ENCODE data around the gene EBNA1BP2. TPM values are rescaled to one million over a fixed set of nuclear protein-coding genes. Genes with fewer than 3 reads are reported as not detected.
A peak's percentile ranks its signal among the peaks of the same experiment; 100 is the strongest.
"Not testable (repeated sequence)": the region's sequence is repeated elsewhere in the genome, so short reads cannot be mapped to it uniquely, and the experiment has no call there.

Gene EBNA1BP2
- total RNA-seq = 48.7 TPM

GRCh38 chr1:43171876-43172526 lies at the start of gene EBNA1BP2, which contains the start of gene CFAP57:
Gene EBNA1BP2, minus strand, starts transcription at chr1:43172290. Its CDS starts 172 bp downstream, at chr1:43172118.
Gene CFAP57, plus strand, starts transcription at chr1:43172330. Its CDS starts 424 bp downstream, at chr1:43172754.
- peak; percentile 90 for ATAC-seq

- no peak for ATAC-seq
These were observed 49.7 kb upstream of the EBNA1BP2 start for GRCh38 chr1:43221797-43222196.

- no peak for ATAC-seq
These were observed 49.1 kb upstream of the EBNA1BP2 start for GRCh38 chr1:43220905-43221778.

GRCh38 chr1:43217747-43218146 lies 45.7 kb upstream of the EBNA1BP2 start:
- ATAC-seq = no peak

- ATAC-seq = no peak
These were observed 42.7 kb upstream of the EBNA1BP2 start for GRCh38 chr1:43214501-43215444.

GRCh38 chr1:43208277-43208676 lies 36.2 kb upstream of the EBNA1BP2 start:
- ATAC-seq = not testable (repeated sequence)

GRCh38 chr1:43207229-43207853 lies 35.3 kb upstream of the EBNA1BP2 start:
- ATAC-seq = peak; percentile 31

GRCh38 chr1:43206600-43207228 lies 34.6 kb upstream of the EBNA1BP2 start:
- ATAC-seq = peak; percentile 66

GRCh38 chr1:43205671-43206070 lies 33.6 kb upstream of the EBNA1BP2 start:
- no peak for ATAC-seq

GRCh38 chr1:43204394-43204793 lies 32.3 kb upstream of the EBNA1BP2 start:
- ATAC-seq = no peak

- no peak for ATAC-seq
These were observed 31.8 kb upstream of the EBNA1BP2 start for GRCh38 chr1:43203859-43204258.

GRCh38 chr1:43199093-43199726 lies 27.1 kb upstream of the EBNA1BP2 start:
- peak; percentile 60 for ATAC-seq

GRCh38 chr1:43197343-43198127 lies 25.4 kb upstream of the EBNA1BP2 start:
- no peak for ATAC-seq

GRCh38 chr1:43194509-43194908 lies 22.4 kb upstream of the EBNA1BP2 start:
- no peak for ATAC-seq

GRCh38 chr1:43188106-43188505 lies 16.0 kb upstream of the EBNA1BP2 start:
- no peak for ATAC-seq

GRCh38 chr1:43184995-43185394 lies 12.9 kb upstream of the EBNA1BP2 start:
- no peak for ATAC-seq

GRCh38 chr1:43184388-43184787 lies 12.3 kb upstream of the EBNA1BP2 start:
- ATAC-seq = no peak

GRCh38 chr1:43177691-43178090 lies 5.6 kb upstream of the EBNA1BP2 start:
- ATAC-seq = no peak

GRCh38 chr1:43174873-43175272 lies 2.8 kb upstream of the EBNA1BP2 start:
- no peak for ATAC-seq

- peak; percentile 95 for ATAC-seq
These were observed 460 bp upstream of the EBNA1BP2 start for GRCh38 chr1:43172527-43172972.
